PC-3 (cell line): ENCODE data around the gene AGAP1.

Experiments
- CTCF ChIP-seq: fragments of 300-600 bp; sonication (generic); conservative IDR thresholded peaks from 2 replicates; pipeline ENCODE4 v1.5.1; 2017; ENCODE audit warnings: antibody characterized with exemption, low read depth, mild to moderate bottlenecking, low read length
- EZH2 ChIP-seq: fragments of 300-600 bp; sonication (generic); IDR thresholded peaks from one replicate; pipeline ENCODE4 v1.6.1; 2017; ENCODE audit warnings: antibody characterized with exemption, mild to moderate bottlenecking, low read length; ENCODE audit not compliant: unreplicated experiment

- TF ChIP-seq CTCF: no peak
- TF ChIP-seq EZH2: no peak
Observed at GRCh38 chr2:235663875-235664274, 170.0 kb downstream of the AGAP1 start.
